HG02588 (cell line): ENCODE data around the gene MYADM.
"Not testable (repeated sequence)": the region's sequence is repeated elsewhere in the genome, so short reads cannot be mapped to it uniquely, and the experiment has no call there.

Experiments
- ATAC-seq: cut with Tn5 transposase; IDR thresholded peaks from one replicate; pipeline ENCODE4 v1.9.1; 2021; ENCODE audit warnings: mild to moderate bottlenecking, moderate library complexity; ENCODE audit not compliant: unreplicated experiment

MYADM gene

GRCh38 chr19:53867225-53868090, at the start of gene MYADM:
MYADM (plus strand) TSS chr19:53867883; CDS start chr19:53873530, 5,647 bp downstream.
- ATAC-seq: peak; percentile 59

GRCh38 chr19:53818756-53819155, 48.9 kb upstream of the MYADM start:
- no peak for ATAC-seq

- ATAC-seq: no peak
Observed at GRCh38 chr19:53819861-53820260, 47.8 kb upstream of the MYADM start.

GRCh38 chr19:53823380-53824120, 44.1 kb upstream of the MYADM start:
- ATAC-seq: no peak

GRCh38 chr19:53824134-53824611, 43.5 kb upstream of the MYADM start, which contains the start of gene NLRP12:
NLRP12 (minus strand) TSS chr19:53824314; CDS start chr19:53824174, 140 bp downstream.
- no peak for ATAC-seq

- no peak for ATAC-seq
Observed at GRCh38 chr19:53826876-53827275, 40.8 kb upstream of the MYADM start.

- ATAC-seq: no peak
Observed at GRCh38 chr19:53828531-53828930, 39.2 kb upstream of the MYADM start.

- ATAC-seq: not testable (repeated sequence)
Observed at GRCh38 chr19:53832861-53833260, 34.8 kb upstream of the MYADM start.

GRCh38 chr19:53838446-53838845, 29.2 kb upstream of the MYADM start:
- ATAC-seq: not testable (repeated sequence)

GRCh38 chr19:53840241-53840640, 27.4 kb upstream of the MYADM start:
- ATAC-seq: not testable (repeated sequence)

- not testable (repeated sequence) for ATAC-seq
Observed at GRCh38 chr19:53840914-53841313, 26.8 kb upstream of the MYADM start.

GRCh38 chr19:53844849-53845246, 22.8 kb upstream of the MYADM start:
- no peak for ATAC-seq

GRCh38 chr19:53847555-53847954, 20.1 kb upstream of the MYADM start:
- no peak for ATAC-seq

- no peak for ATAC-seq
Observed at GRCh38 chr19:53849237-53849676, 18.4 kb upstream of the MYADM start.

- ATAC-seq: peak; percentile 61
Observed at GRCh38 chr19:53853707-53854106, 14.0 kb upstream of the MYADM start.

- no peak for ATAC-seq
Observed at GRCh38 chr19:53864308-53864836, 3.3 kb upstream of the MYADM start.

- ATAC-seq: no peak
Observed at GRCh38 chr19:53865523-53865917, 2.2 kb upstream of the MYADM start.

GRCh38 chr19:53865918-53866864, 1.5 kb upstream of the MYADM start:
- no peak for ATAC-seq

GRCh38 chr19:53866865-53867224, 838 bp upstream of the MYADM start:
- ATAC-seq: no peak
